Neural progenitor cell (in vitro differentiated cells): Measurements from ENCODE around the gene SLC12A7.

Experiments
- EZH2phosphoT487 ChIP-seq: fragments of 200-600 bp; sonication (generic); IDR thresholded peaks from 2 replicates; pipeline ENCODE4 v1.6.1; 2017; ENCODE audit warnings: antibody characterized with exemption
- TF ChIP-seq, protein P1 (sequence below): fragments of 200-600 bp; sonication (generic); IDR thresholded peaks from 2 replicates; pipeline ENCODE4 v1.5.1; 2017; ENCODE audit warnings: antibody characterized with exemption, mild to moderate bottlenecking

- TF ChIP-seq, protein P1, sequence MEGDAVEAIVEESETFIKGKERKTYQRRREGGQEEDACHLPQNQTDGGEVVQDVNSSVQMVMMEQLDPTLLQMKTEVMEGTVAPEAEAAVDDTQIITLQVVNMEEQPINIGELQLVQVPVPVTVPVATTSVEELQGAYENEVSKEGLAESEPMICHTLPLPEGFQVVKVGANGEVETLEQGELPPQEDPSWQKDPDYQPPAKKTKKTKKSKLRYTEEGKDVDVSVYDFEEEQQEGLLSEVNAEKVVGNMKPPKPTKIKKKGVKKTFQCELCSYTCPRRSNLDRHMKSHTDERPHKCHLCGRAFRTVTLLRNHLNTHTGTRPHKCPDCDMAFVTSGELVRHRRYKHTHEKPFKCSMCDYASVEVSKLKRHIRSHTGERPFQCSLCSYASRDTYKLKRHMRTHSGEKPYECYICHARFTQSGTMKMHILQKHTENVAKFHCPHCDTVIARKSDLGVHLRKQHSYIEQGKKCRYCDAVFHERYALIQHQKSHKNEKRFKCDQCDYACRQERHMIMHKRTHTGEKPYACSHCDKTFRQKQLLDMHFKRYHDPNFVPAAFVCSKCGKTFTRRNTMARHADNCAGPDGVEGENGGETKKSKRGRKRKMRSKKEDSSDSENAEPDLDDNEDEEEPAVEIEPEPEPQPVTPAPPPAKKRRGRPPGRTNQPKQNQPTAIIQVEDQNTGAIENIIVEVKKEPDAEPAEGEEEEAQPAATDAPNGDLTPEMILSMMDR = no peak
- TF ChIP-seq EZH2phosphoT487 = no peak
Observed at GRCh38 chr5:1120236-1120999, 8.6 kb upstream of the SLC12A7 start.
